HAP-1 (cell line): ENCODE data around the gene GPC2.
"Not testable (repeated sequence)": the region's sequence is repeated elsewhere in the genome, so short reads cannot be mapped to it uniquely, and the experiment has no call there.

ENCODE experiments used
- DNase-seq, 2 experiments: peaks; one replicate each; pipeline ENCODE4 v3.0.0-alpha.2; 2016 to 2020; ENCODE audit warnings: low spot score in 2 of 2
- H3K27me3 ChIP-seq: fragments of 250-450 bp; sonication (Bioruptor Pico); 2 replicates; pipeline ENCODE4 v1.5.1; 2020; ENCODE audit warnings: low read depth, mild to moderate bottlenecking, moderate library complexity
- H3K36me3 ChIP-seq: fragments of 250-450 bp; sonication (Bioruptor Pico); replicated peaks from 2 replicates; pipeline ENCODE4 v1.5.1; 2020; ENCODE audit warnings: mild to moderate bottlenecking
- H3K4me1 ChIP-seq: fragments of 250-450 bp; sonication (Bioruptor Pico); 2 replicates; pipeline ENCODE4 v1.5.1; 2020; ENCODE audit warnings: mild to moderate bottlenecking
- H3K4me3 ChIP-seq: fragments of 250-450 bp; sonication (Bioruptor Pico); 2 replicates; pipeline ENCODE4 v1.5.1; 2020; ENCODE audit warnings: mild to moderate bottlenecking, moderate library complexity
- H3K9me3 ChIP-seq: fragments of 250-450 bp; sonication (Bioruptor Pico); 2 replicates; pipeline ENCODE4 v1.5.1; 2020; ENCODE audit warnings: mild to moderate bottlenecking, moderate library complexity
- in situ Hi-C: fragments of 300-500 bp; cut with MboI; formaldehyde crosslinking; loops from 3 replicates; pipeline ENCODE4 v1.14.3; 2020; ENCODE audit warnings: low sequenced_read_pairs, inconsistent platforms, mixed read lengths

The GPC2 gene

GRCh38 chr7:100141555-100141949 lies 35.6 kb downstream of the GPC2 start:
- Histone ChIP-seq H3K36me3 (no peaks in the 10 kb centered on the region), H3K4me3 (no peak overlapping the region), H3K9me3 (no peaks in the 10 kb centered on the region), H3K4me1 (no peaks in the 10 kb centered on the region), H3K27me3 (no peaks in the 10 kb centered on the region)
- DNase-seq: no peak
- in situ Hi-C loops: no loop called here

GRCh38 chr7:100137851-100138760 lies 39.1 kb downstream of the GPC2 start:
- Histone ChIP-seq H3K36me3 (no peaks in the 10 kb centered on the region), H3K4me3 (no peak overlapping the region), H3K27me3 (no peaks in the 10 kb centered on the region), H3K9me3 (no peaks in the 10 kb centered on the region), H3K4me1 (no peaks in the 10 kb centered on the region)
- DNase-seq: no peak
- in situ Hi-C loops: loop anchor here (10.0 kb wide), 1 partner anchor 207 kb away; no protein-coding TSS in a partner anchor

- peak; percentile 73 to 82 for DNase-seq
- Histone ChIP-seq H3K4me3 (no peak overlapping the region), H3K9me3 (no peaks in the 10 kb centered on the region), H3K27me3 (no peaks in the 10 kb centered on the region), H3K36me3 (no peaks in the 10 kb centered on the region), H3K4me1 (peaks cover 16% of the 10 kb centered on the region)
- in situ Hi-C loops: loop anchor here (5.0 to 10.0 kb wide), 2 partner anchors 85 to 212 kb away; partner anchors contain the start of gene PVRIG
Measured at GRCh38 chr7:100132697-100133151, 44.5 kb downstream of the GPC2 start.

GRCh38 chr7:100132126-100132525 lies 45.1 kb downstream of the GPC2 start:
- H3K27me3 ChIP-seq: no peaks in the 10 kb centered on the region
- H3K4me3 ChIP-seq: no peak overlapping the region
- H3K4me1 ChIP-seq: peaks cover 16% of the 10 kb centered on the region
- DNase-seq: no peak
- no peaks in the 10 kb centered on the region for H3K9me3 ChIP-seq
- in situ Hi-C loops: loop anchor here (5.0 to 10.0 kb wide), 2 partner anchors 85 to 213 kb away; partner anchors contain the start of gene PVRIG
- no peaks in the 10 kb centered on the region for H3K36me3 ChIP-seq

- in situ Hi-C loops: loop anchor here (5.0 to 10.0 kb wide), 2 partner anchors 86 to 214 kb away; partner anchors contain the start of gene PVRIG
Measured at GRCh38 chr7:100130608-100131453, 46.4 kb downstream of the GPC2 start.

GRCh38 chr7:100130220-100130607 lies 47.0 kb downstream of the GPC2 start:
- DNase-seq, H3K27me3 ChIP-seq, H3K4me3 ChIP-seq, H3K9me3 ChIP-seq, H3K36me3 ChIP-seq: not testable (repeated sequence)
- in situ Hi-C loops: loop anchor here (5.0 to 10.0 kb wide), 2 partner anchors 87 to 215 kb away; partner anchors contain the start of gene PVRIG
- peaks cover 16% of the 10 kb centered on the region for H3K4me1 ChIP-seq

More at GRCh38 chr7:100130608-100131453, 46.4 kb downstream of the GPC2 start:
- peaks cover 16% of the 10 kb centered on the region for H3K4me1 ChIP-seq
- peak; percentile 48 to 94 for DNase-seq
- H3K27me3 ChIP-seq: no peaks in the 10 kb centered on the region
- H3K4me3 ChIP-seq: no peak overlapping the region
- no peaks in the 10 kb centered on the region for H3K9me3 ChIP-seq
- H3K36me3 ChIP-seq: no peaks in the 10 kb centered on the region

GRCh38 chr7:100128637-100128963 lies 48.6 kb downstream of the GPC2 start:
- no peak for DNase-seq
- no peaks in the 10 kb centered on the region for H3K36me3 ChIP-seq
- H3K27me3 ChIP-seq: no peaks in the 10 kb centered on the region
- in situ Hi-C loops: no loop called here
- no peak overlapping the region for H3K4me3 ChIP-seq
- H3K9me3 ChIP-seq: no peaks in the 10 kb centered on the region
- H3K4me1 ChIP-seq: peaks cover 16% of the 10 kb centered on the region

- Histone ChIP-seq H3K9me3 (no peaks in the 10 kb centered on the region), H3K4me1 (peaks cover 16% of the 10 kb centered on the region), H3K27me3 (no peaks in the 10 kb centered on the region), H3K36me3 (no peaks in the 10 kb centered on the region), H3K4me3 (peak overlapping the region; percentile 80)
- DNase-seq: peak; percentile 29 to 57
- in situ Hi-C loops: no loop called here
Measured at GRCh38 chr7:100127866-100128636, 49.1 kb downstream of the GPC2 start.

- Histone ChIP-seq H3K4me1 (peaks cover 13% of the 10 kb centered on the region), H3K27me3 (no peaks in the 10 kb centered on the region), H3K4me3 (peak within 1 kb of the TSS; percentile 80), H3K9me3 (no peaks in the 10 kb centered on the region), H3K36me3 (no peaks in the 10 kb centered on the region; the same call in 1 of the 2 replicates)
- peak; percentile 88 to 95 for DNase-seq
- in situ Hi-C loops: no loop called here
Measured at GRCh38 chr7:100126931-100127865, 50.0 kb downstream of the GPC2 start, which contains the start of gene MBLAC1. Gene MBLAC1, plus strand, starts transcription at chr7:100126967. Its CDS starts 429 bp downstream, at chr7:100127396.

- in situ Hi-C loops: no loop called here
- DNase-seq: no peak
Measured at GRCh38 chr7:100126239-100126930, 50.8 kb downstream of the GPC2 start.

GRCh38 chr7:100124301-100125230 lies 52.6 kb downstream of the GPC2 start:
- in situ Hi-C loops: no loop called here
- Histone ChIP-seq H3K27me3 (no peaks in the 10 kb centered on the region), H3K9me3 (no peaks in the 10 kb centered on the region), H3K4me3 (no peak overlapping the region), H3K4me1 (peaks cover 14% of the 10 kb centered on the region), H3K36me3 (no peaks in the 10 kb centered on the region; the same call in 1 of the 2 replicates)
- no peak for DNase-seq

More at GRCh38 chr7:100126239-100126930, 50.8 kb downstream of the GPC2 start:
- Histone ChIP-seq H3K9me3 (no peaks in the 10 kb centered on the region), H3K4me3 (peak overlapping the region; percentile 80), H3K27me3 (no peaks in the 10 kb centered on the region), H3K4me1 (peaks cover 10% of the 10 kb centered on the region), H3K36me3 (no peaks in the 10 kb centered on the region; the same call in 1 of the 2 replicates)
